HepG2 (cell line): ENCODE data around the gene FRMD1.

Experiments used
- FLYWCH1 ChIP-seq: sonication (generic); formaldehyde crosslinking; IDR thresholded peaks from 2 replicates; pipeline ENCODE4 v1.8.1; 2023; ENCODE audit warnings: mild to moderate bottlenecking, missing genetic modification reagents
- MEIS2 ChIP-seq: sonication (generic); formaldehyde crosslinking; IDR thresholded peaks from 2 replicates; pipeline ENCODE4 v1.9.0; 2021; ENCODE audit warnings: mild to moderate bottlenecking, missing genetic modification reagents
- MXI1 ChIP-seq: IDR thresholded peaks from 3 replicates; pipeline ENCODE4 v1.6.1; 2012; ENCODE audit warnings: low read depth, low read length, inconsistent platforms, borderline replicate concordance
- MYC ChIP-seq: sonication (generic); formaldehyde crosslinking; IDR thresholded peaks from 2 replicates; pipeline ENCODE4 v1.9.0; 2021; ENCODE audit warnings: missing genetic modification reagents, borderline replicate concordance
- POLR2A ChIP-seq, 2 experiments: IDR thresholded peaks; 2 replicates each; pipeline ENCODE4 v1.6.1; 2011; ENCODE audit warnings: low read depth in 2 of 2, low read length in 2 of 2, mild to moderate bottlenecking in 1 of 2, moderate library complexity in 1 of 2; ENCODE audit not compliant: insufficient read depth in 1 of 2
- RFX1 ChIP-seq: fragments of 450-650 bp; IDR thresholded peaks from 2 replicates; pipeline ENCODE4 v1.6.1; 2017
- SIN3A ChIP-seq: IDR thresholded peaks from 2 replicates; pipeline ENCODE4 v1.6.1; 2011; ENCODE audit warnings: low read depth, mild to moderate bottlenecking, control low read depth, low read length, borderline replicate concordance
- TP53 ChIP-seq: sonication (generic); formaldehyde crosslinking; conservative IDR thresholded peaks from 2 replicates; pipeline ENCODE4 v1.4.0; 2020; ENCODE audit warnings: missing genetic modification reagents
- TF ChIP-seq, protein P1 (sequence below): sonication (generic); formaldehyde crosslinking; IDR thresholded peaks from 2 replicates; pipeline ENCODE4 v1.5.0; 2020; ENCODE audit warnings: mild to moderate bottlenecking, missing genetic modification reagents, moderate library complexity

DNA sequence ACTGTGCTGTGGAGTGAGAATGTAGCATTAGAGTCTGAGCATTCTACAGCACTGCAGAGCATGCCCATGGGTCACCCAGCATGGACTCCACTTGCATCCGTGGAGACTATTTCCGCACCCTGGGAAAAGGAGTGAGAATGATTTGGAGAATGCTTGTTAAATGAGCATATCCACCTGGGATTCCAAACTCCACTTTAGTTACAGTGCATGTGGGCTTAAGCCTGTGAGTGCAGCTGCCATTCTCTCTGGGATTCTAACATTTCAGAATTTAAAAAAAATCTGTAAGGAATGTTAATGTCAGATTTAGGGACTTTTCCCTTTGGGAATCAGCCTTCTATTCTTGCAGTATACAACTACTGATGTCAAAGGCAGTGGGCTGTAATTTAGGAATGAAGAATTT, 48.1 kb downstream of the FRMD1 start:
- TF ChIP-seq MXI1: no peak
- TF ChIP-seq MYC: no peak
- TF ChIP-seq POLR2A (IDR thresholded peaks at IDR 0.05; ENCODE audit: insufficient read depth in 1 of 2, low read depth in 2 of 2, low read length in 2 of 2): no peak
- no peak for TF ChIP-seq MEIS2
- TF ChIP-seq FLYWCH1 (CRISPR knock-in tag): no peak
- no peak for TF ChIP-seq TP53
- no peak for TF ChIP-seq RFX1
- TF ChIP-seq, protein P1, sequence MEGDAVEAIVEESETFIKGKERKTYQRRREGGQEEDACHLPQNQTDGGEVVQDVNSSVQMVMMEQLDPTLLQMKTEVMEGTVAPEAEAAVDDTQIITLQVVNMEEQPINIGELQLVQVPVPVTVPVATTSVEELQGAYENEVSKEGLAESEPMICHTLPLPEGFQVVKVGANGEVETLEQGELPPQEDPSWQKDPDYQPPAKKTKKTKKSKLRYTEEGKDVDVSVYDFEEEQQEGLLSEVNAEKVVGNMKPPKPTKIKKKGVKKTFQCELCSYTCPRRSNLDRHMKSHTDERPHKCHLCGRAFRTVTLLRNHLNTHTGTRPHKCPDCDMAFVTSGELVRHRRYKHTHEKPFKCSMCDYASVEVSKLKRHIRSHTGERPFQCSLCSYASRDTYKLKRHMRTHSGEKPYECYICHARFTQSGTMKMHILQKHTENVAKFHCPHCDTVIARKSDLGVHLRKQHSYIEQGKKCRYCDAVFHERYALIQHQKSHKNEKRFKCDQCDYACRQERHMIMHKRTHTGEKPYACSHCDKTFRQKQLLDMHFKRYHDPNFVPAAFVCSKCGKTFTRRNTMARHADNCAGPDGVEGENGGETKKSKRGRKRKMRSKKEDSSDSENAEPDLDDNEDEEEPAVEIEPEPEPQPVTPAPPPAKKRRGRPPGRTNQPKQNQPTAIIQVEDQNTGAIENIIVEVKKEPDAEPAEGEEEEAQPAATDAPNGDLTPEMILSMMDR (CRISPR knock-in tag): no peak
- TF ChIP-seq SIN3A: no peak
